ENCODE measurements around the gene SLF2.

Gene SLF2

DNA sequence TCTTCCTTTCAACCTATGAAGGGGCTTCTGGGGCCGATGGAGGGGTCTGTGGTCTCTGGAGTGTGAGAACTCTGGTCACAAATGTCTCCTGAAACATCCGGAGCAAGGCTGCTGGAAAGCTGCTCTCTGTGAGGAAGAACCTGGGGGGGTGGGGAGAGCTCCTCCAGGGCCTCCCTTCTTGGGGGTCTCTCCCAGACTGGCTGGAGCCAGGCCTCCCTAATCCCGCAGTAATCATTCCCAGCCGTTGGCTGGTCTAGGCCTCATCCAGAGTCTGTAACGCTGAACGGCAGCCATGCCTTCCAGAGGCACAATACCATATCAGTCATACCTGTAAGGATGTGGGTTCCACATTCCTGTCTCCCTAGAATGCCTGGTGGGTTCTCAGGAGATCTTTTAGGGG is 82.4 kb downstream of the SLF2 start:
- H3K4me3 ChIP-seq (replicated peaks; ENCODE audit: insufficient read depth, low read length), result no peak overlapping the region
- DNase-seq (ENCODE audit: low read depth in 1 of 2, low spot score in 1 of 2), result no peak
- no peak overlapping the region for H3K27ac ChIP-seq (replicated peaks)
- TF ChIP-seq GABPA (IDR thresholded peaks at IDR 0.05; ENCODE audit: low read depth) (no peak), POLR2AphosphoS5 (IDR thresholded peaks at IDR 0.05; ENCODE audit: low read depth) (no peak), SPI1 (IDR thresholded peaks at IDR 0.05; ENCODE audit: borderline replicate concordance, low read depth) (no peak)
- TF ChIP-seq, protein P1, sequence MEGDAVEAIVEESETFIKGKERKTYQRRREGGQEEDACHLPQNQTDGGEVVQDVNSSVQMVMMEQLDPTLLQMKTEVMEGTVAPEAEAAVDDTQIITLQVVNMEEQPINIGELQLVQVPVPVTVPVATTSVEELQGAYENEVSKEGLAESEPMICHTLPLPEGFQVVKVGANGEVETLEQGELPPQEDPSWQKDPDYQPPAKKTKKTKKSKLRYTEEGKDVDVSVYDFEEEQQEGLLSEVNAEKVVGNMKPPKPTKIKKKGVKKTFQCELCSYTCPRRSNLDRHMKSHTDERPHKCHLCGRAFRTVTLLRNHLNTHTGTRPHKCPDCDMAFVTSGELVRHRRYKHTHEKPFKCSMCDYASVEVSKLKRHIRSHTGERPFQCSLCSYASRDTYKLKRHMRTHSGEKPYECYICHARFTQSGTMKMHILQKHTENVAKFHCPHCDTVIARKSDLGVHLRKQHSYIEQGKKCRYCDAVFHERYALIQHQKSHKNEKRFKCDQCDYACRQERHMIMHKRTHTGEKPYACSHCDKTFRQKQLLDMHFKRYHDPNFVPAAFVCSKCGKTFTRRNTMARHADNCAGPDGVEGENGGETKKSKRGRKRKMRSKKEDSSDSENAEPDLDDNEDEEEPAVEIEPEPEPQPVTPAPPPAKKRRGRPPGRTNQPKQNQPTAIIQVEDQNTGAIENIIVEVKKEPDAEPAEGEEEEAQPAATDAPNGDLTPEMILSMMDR (IDR thresholded peaks at IDR 0.05; ENCODE audit: insufficient read depth, low read length), result no peak
- TF ChIP-seq, protein P2, sequence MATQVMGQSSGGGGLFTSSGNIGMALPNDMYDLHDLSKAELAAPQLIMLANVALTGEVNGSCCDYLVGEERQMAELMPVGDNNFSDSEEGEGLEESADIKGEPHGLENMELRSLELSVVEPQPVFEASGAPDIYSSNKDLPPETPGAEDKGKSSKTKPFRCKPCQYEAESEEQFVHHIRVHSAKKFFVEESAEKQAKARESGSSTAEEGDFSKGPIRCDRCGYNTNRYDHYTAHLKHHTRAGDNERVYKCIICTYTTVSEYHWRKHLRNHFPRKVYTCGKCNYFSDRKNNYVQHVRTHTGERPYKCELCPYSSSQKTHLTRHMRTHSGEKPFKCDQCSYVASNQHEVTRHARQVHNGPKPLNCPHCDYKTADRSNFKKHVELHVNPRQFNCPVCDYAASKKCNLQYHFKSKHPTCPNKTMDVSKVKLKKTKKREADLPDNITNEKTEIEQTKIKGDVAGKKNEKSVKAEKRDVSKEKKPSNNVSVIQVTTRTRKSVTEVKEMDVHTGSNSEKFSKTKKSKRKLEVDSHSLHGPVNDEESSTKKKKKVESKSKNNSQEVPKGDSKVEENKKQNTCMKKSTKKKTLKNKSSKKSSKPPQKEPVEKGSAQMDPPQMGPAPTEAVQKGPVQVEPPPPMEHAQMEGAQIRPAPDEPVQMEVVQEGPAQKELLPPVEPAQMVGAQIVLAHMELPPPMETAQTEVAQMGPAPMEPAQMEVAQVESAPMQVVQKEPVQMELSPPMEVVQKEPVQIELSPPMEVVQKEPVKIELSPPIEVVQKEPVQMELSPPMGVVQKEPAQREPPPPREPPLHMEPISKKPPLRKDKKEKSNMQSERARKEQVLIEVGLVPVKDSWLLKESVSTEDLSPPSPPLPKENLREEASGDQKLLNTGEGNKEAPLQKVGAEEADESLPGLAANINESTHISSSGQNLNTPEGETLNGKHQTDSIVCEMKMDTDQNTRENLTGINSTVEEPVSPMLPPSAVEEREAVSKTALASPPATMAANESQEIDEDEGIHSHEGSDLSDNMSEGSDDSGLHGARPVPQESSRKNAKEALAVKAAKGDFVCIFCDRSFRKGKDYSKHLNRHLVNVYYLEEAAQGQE (IDR thresholded peaks at IDR 0.05; ENCODE audit: insufficient replicate concordance, low read depth), result no peak
- H3K27me3 ChIP-seq (ENCODE audit: insufficient read depth, poor library complexity, severe bottlenecking), result no peaks in the 10 kb centered on the region

DNA sequence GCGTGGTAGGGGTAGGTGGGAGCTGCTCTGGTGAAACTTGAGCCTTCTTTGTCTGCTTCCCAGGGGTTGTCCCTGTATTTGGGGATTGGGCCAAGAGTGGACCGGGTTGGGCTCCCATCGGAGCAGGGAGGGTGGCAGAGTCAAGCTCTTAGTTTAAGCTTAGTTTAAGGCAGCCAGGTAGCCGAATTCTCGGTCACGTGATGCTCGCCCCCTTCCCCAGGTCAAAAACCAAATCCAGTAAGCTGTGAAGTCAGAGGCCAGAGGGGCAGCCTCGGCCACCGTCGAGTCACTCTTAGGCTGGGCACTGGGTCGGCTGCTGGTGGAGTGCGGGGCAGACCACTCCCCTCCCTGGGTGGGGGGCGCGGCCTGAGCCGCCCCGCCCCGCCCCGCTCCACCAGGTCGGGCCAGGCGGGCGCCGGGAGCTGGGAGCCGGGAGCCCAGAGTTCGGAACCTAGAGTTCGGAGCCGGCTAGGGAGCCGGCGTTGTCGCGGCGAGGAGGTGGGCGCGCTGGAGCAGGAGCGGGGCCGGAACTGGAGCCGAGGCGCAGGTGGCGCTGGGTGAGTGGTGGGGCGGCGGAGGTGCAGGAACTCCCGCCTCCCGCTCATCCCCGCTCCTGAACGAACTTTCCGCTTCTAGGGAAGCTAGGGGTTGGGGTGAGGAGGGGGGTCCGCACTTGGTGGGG is 84.1 kb downstream of the SLF2 start:
- TF ChIP-seq GABPA (IDR thresholded peaks at IDR 0.05; ENCODE audit: low read depth), result no peak
- no peak for TF ChIP-seq SPI1 (IDR thresholded peaks at IDR 0.05; ENCODE audit: borderline replicate concordance, low read depth)
- TF ChIP-seq, protein P1 (IDR thresholded peaks at IDR 0.05; ENCODE audit: insufficient read depth, low read length), result no peak
- TF ChIP-seq, protein P2 (IDR thresholded peaks at IDR 0.05; ENCODE audit: insufficient replicate concordance, low read depth), result no peak
- no peak for TF ChIP-seq POLR2AphosphoS5 (IDR thresholded peaks at IDR 0.05; ENCODE audit: low read depth)
- DNase-seq (ENCODE audit: low read depth in 1 of 2, low spot score in 1 of 2), result peak; percentile 39 to 66
- peak overlapping the region; percentile 81 for H3K4me3 ChIP-seq (replicated peaks; ENCODE audit: insufficient read depth, low read length)
- H3K27ac ChIP-seq (replicated peaks), result peak overlapping the region; percentile 84
- no peaks in the 10 kb centered on the region for H3K27me3 ChIP-seq (ENCODE audit: insufficient read depth, poor library complexity, severe bottlenecking)

DNA sequence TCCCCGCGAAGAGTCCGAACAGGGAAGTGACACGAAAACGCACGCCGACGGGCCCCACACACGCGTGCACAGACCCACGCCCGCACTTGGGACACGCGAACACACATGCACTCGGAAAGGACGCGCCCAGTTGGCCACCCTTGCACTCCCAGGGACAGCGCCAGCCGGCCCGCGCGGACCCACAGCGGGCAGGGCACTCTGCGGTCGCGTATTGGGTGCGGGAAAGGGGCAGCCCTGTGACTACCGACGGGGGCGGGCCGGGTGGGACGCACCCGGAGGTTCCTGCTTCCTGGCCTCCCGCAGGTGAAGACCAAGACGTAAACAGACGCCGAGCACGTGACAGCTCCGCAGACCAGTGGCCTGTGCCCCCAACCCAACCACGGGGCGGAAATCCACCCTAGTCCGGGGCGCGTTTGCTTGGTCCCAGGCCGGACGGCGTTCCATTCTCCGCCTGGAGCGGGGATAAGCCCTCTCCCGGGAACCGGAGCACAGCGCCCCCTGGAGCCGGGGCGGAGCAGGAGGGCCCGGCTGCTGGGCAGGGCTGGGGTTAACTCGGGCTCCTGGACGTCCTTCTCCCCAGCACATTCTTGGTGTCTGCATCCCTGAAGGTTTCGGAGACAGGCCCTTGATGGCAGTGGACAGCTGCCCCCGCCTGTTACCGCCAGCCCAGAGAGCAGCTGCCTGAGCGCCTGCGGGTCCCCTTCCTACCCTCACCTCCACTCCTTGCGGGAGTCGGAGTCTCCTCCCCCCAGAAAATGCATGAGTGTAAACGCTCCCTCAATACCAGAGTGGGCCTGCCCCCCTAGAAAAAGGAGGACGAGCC is 84.8 kb downstream of the SLF2 start:
- H3K4me3 ChIP-seq (replicated peaks; ENCODE audit: insufficient read depth, low read length), result peak overlapping the region; percentile 81
- no peaks in the 10 kb centered on the region for H3K27me3 ChIP-seq (ENCODE audit: insufficient read depth, poor library complexity, severe bottlenecking)
- H3K27ac ChIP-seq (replicated peaks), result peak overlapping the region; percentile 84
- no peak for TF ChIP-seq GABPA (IDR thresholded peaks at IDR 0.05; ENCODE audit: low read depth)
- TF ChIP-seq, protein P2 (IDR thresholded peaks at IDR 0.05; ENCODE audit: insufficient replicate concordance, low read depth), result no peak
- TF ChIP-seq SPI1 (IDR thresholded peaks at IDR 0.05; ENCODE audit: borderline replicate concordance, low read depth), result no peak
- TF ChIP-seq POLR2AphosphoS5 (IDR thresholded peaks at IDR 0.05; ENCODE audit: low read depth), result peak; percentile 44; the same call in 1 of the 2 replicates
- TF ChIP-seq, protein P1 (IDR thresholded peaks at IDR 0.05; ENCODE audit: insufficient read depth, low read length), result peak; percentile 68
- DNase-seq (ENCODE audit: low read depth in 1 of 2, low spot score in 1 of 2), result peak; percentile 82 to 89
